HG03196 (cell line): ENCODE data around the gene PHTF2.
"Not testable (repeated sequence)": the region's sequence is repeated elsewhere in the genome, so short reads cannot be mapped to it uniquely, and the experiment has no call there.

Experiments
- ATAC-seq: cut with Tn5 transposase; IDR thresholded peaks from one replicate; pipeline ENCODE4 v1.9.1; 2021; ENCODE audit not compliant: unreplicated experiment

The PHTF2 gene

GRCh38 chr7:77798394-77799077 lies at the start of gene PHTF2, which contains the start of gene TMEM60:
TSS of gene PHTF2 (plus strand) at chr7:77798773.
TSS of gene TMEM60 (minus strand) at chr7:77798434. CDS start at chr7:77794373, 4,061 bp downstream.
- ATAC-seq = peak; percentile 92

- no peak for ATAC-seq
Measured at GRCh38 chr7:77752016-77752415, 46.6 kb upstream of the PHTF2 start.

- no peak for ATAC-seq
Measured at GRCh38 chr7:77753173-77753572, 45.4 kb upstream of the PHTF2 start.

- ATAC-seq = peak; percentile 64
Measured at GRCh38 chr7:77757589-77757988, 41.0 kb upstream of the PHTF2 start.

- ATAC-seq = no peak
Measured at GRCh38 chr7:77759294-77759889, 39.2 kb upstream of the PHTF2 start.

GRCh38 chr7:77760809-77761453 lies 37.6 kb upstream of the PHTF2 start:
- ATAC-seq = no peak

GRCh38 chr7:77765481-77765880 lies 33.1 kb upstream of the PHTF2 start:
- no peak for ATAC-seq

- ATAC-seq = no peak
Measured at GRCh38 chr7:77765906-77766800, 32.4 kb upstream of the PHTF2 start.

- ATAC-seq = no peak
Measured at GRCh38 chr7:77766801-77767605, 31.6 kb upstream of the PHTF2 start.

- ATAC-seq = no peak
Measured at GRCh38 chr7:77770316-77770715, 28.3 kb upstream of the PHTF2 start.

GRCh38 chr7:77771901-77772300 lies 26.7 kb upstream of the PHTF2 start:
- ATAC-seq = no peak

- ATAC-seq = no peak
Measured at GRCh38 chr7:77778535-77778934, 20.0 kb upstream of the PHTF2 start.

GRCh38 chr7:77782383-77782782 lies 16.2 kb upstream of the PHTF2 start:
- no peak for ATAC-seq

GRCh38 chr7:77783111-77783510 lies 15.5 kb upstream of the PHTF2 start:
- no peak for ATAC-seq

- ATAC-seq = no peak
Measured at GRCh38 chr7:77783545-77783944, 15.0 kb upstream of the PHTF2 start.

- not testable (repeated sequence) for ATAC-seq
Measured at GRCh38 chr7:77784426-77784825, 14.1 kb upstream of the PHTF2 start.

- ATAC-seq = no peak
Measured at GRCh38 chr7:77786018-77786417, 12.6 kb upstream of the PHTF2 start.

GRCh38 chr7:77786741-77787140 lies 11.8 kb upstream of the PHTF2 start:
- ATAC-seq = no peak

GRCh38 chr7:77788327-77788902 lies 10.2 kb upstream of the PHTF2 start:
- no peak for ATAC-seq

GRCh38 chr7:77791336-77791735 lies 7.2 kb upstream of the PHTF2 start:
- no peak for ATAC-seq
